Measurements from ENCODE around the gene SBK2.

Gene SBK2

DNA sequence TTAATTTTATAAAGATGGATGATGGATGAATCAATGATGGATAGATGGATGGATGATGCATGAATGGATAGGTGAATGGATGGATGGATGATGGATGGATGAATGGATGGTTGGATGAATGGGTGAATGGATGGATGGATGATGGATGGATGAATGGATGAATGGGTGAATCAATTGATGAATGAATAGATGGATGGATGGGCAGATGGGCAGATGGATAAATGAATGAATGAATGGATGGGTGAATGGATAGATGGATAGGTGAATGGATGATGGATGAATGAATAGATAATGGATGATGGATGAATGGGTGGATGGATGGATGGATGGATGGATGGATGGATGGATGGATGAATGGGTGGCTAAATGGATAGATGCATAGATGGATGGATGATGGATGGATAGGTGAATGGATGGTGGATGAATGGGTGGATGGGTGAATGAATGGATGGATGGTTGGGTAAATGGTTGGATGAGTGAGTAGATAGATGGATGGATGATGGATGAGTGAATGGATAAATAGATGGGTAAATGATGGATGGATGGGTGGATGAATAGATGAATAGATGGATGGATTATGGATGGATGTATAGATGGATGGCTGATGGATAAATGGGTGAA, 30.9 kb upstream of the SBK2 start:
- TF ChIP-seq, protein P1, sequence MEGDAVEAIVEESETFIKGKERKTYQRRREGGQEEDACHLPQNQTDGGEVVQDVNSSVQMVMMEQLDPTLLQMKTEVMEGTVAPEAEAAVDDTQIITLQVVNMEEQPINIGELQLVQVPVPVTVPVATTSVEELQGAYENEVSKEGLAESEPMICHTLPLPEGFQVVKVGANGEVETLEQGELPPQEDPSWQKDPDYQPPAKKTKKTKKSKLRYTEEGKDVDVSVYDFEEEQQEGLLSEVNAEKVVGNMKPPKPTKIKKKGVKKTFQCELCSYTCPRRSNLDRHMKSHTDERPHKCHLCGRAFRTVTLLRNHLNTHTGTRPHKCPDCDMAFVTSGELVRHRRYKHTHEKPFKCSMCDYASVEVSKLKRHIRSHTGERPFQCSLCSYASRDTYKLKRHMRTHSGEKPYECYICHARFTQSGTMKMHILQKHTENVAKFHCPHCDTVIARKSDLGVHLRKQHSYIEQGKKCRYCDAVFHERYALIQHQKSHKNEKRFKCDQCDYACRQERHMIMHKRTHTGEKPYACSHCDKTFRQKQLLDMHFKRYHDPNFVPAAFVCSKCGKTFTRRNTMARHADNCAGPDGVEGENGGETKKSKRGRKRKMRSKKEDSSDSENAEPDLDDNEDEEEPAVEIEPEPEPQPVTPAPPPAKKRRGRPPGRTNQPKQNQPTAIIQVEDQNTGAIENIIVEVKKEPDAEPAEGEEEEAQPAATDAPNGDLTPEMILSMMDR (IDR thresholded peaks at IDR 0.05; ENCODE audit: low read depth, low read length): no peak
- no peak for TF ChIP-seq MYC (IDR thresholded peaks at IDR 0.05; ENCODE audit: low read depth, low read length)
- TF ChIP-seq, protein P2, sequence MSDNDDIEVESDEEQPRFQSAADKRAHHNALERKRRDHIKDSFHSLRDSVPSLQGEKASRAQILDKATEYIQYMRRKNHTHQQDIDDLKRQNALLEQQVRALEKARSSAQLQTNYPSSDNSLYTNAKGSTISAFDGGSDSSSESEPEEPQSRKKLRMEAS (IDR thresholded peaks at IDR 0.05; ENCODE audit: low read depth, low read length): no peak
- no peak for TF ChIP-seq POLR2A (IDR thresholded peaks at IDR 0.05; ENCODE audit: extremely low read depth, insufficient read length)
- no peak for DNase-seq (ENCODE audit: low read depth)

DNA sequence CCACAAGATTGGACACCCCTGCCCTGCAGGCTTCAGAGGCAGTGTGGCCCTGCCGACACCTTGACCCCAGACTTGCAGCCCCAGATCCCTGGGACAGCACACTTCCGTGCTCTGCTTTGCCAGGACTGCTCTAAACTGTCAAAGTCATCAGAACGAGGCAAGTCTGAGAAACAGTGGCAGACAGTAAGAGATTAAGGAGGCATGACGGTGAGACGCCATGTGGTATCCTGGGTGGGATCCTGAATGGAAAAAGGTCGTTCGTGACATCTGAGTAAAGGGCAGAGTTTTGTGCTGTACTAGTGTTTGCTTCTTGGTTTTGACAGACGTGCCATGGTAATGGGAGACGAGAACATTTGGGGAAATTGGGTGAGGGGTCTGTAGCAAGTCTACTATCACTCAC, 29.9 kb upstream of the SBK2 start:
- no peak overlapping the region for H3K4me3 ChIP-seq (ENCODE audit: low read depth, low read length)
- TF ChIP-seq MYC (IDR thresholded peaks at IDR 0.05; ENCODE audit: low read depth, low read length): no peak
- no peak for DNase-seq (ENCODE audit: low read depth)

More for the DNA sequence above, 30.9 kb upstream of the SBK2 start:
- no peak overlapping the region for H3K4me3 ChIP-seq (ENCODE audit: low read depth, low read length)

DNA sequence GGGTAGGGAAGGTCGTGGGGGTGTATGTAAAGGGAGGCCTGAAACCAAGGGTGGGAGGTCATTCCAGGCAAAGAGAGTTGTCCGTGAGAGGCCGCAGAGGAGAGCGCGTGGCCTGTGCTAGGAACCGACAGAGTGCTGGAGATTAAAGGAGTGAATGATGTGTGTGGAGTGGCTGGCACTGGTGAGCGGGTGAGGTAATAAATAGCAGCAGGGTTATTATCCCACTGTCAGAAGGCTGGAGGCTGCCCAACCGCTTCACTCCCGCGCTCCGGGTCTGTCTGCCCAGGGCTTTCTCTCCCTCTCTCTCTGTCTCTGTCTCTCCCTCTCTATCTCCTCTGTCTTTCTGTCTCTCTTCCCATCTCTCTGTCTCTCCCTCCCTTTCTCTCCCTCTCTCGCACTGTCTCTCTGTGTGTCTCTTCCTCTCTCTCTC, 26.3 kb upstream of the SBK2 start:
- no peak for DNase-seq (ENCODE audit: low read depth)
- H3K4me3 ChIP-seq (ENCODE audit: low read depth, low read length): no peak overlapping the region
- TF ChIP-seq, protein P1 (IDR thresholded peaks at IDR 0.05; ENCODE audit: low read depth, low read length): no peak
- no peak for TF ChIP-seq MYC (IDR thresholded peaks at IDR 0.05; ENCODE audit: low read depth, low read length)

DNA sequence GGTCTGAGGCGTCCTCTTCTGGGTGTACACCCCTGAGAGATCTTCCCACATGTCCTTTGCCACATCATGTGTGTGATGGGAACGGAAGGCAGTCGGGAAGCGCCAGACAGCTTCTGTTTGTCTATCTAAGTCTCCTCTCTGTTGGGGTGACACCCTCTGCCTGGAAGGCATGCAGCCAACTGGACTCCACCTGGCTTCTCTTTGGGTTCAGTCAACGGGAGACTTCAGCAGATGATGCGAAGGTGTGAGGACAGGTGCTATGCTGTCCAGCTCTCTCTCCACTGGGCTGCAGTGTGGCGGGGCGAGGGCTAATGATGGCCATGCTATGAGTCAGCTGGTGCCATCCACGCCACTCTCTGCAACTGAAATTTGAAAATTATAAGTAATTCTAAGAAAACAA, 22.8 kb upstream of the SBK2 start:
- no peak for DNase-seq (ENCODE audit: low read depth)
- TF ChIP-seq, protein P2 (IDR thresholded peaks at IDR 0.05; ENCODE audit: low read depth, low read length): no peak
- TF ChIP-seq, protein P1 (IDR thresholded peaks at IDR 0.05; ENCODE audit: low read depth, low read length): no peak
- TF ChIP-seq POLR2A (IDR thresholded peaks at IDR 0.05; ENCODE audit: extremely low read depth, insufficient read length) (no peak), MYC (IDR thresholded peaks at IDR 0.05; ENCODE audit: low read depth, low read length) (no peak)
- H3K4me3 ChIP-seq (ENCODE audit: low read depth, low read length): no peak overlapping the region

DNA sequence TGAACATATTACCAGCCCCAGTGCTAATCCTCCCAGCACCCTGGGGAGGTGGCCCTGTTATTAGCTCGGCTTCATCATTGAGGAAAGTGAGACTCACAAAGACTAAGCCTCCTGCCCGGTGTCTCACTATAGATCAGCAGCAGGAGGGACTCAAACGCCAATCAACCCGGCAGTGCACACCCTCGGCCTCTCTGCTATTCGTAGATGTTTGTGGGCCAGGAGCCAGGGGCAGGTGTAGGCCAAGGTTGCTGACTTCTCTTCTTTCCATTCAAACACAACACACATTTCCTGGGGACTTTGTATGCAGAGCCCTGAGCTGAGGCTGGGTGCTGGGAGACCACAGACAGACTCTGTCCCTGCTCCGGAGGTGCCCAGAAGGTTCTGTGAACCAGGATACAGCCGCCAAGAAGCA, 17.8 kb upstream of the SBK2 start:
- TF ChIP-seq MYC (IDR thresholded peaks at IDR 0.05; ENCODE audit: low read depth, low read length): no peak
- no peak for TF ChIP-seq POLR2A (IDR thresholded peaks at IDR 0.05; ENCODE audit: extremely low read depth, insufficient read length)
- TF ChIP-seq, protein P1 (IDR thresholded peaks at IDR 0.05; ENCODE audit: low read depth, low read length): no peak
- TF ChIP-seq, protein P2 (IDR thresholded peaks at IDR 0.05; ENCODE audit: low read depth, low read length): no peak
- DNase-seq (ENCODE audit: low read depth): no peak

DNA sequence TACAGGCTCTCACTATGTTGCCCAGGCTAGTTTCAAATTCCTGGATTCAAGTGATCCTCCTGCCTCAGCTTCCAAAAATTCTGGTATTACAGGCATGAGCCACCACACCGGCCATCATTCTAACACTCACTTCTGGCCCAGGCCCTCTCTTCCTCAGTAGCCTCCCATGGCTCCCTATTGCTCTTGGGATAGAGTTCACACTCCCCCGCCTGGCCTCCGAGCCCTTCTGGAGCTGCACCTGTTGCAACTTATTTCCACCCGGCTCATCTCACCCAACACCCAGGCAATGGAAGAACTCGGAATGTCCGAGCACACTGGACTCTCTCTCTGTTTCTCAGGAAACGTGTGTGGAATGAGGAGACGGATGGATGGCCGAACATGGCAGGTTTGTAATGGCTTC, 17.4 kb upstream of the SBK2 start:
- H3K4me3 ChIP-seq (ENCODE audit: low read depth, low read length): no peak overlapping the region
- TF ChIP-seq, protein P2 (IDR thresholded peaks at IDR 0.05; ENCODE audit: low read depth, low read length): no peak
- TF ChIP-seq POLR2A (IDR thresholded peaks at IDR 0.05; ENCODE audit: extremely low read depth, insufficient read length) (no peak), MYC (IDR thresholded peaks at IDR 0.05; ENCODE audit: low read depth, low read length) (no peak)
- TF ChIP-seq, protein P1 (IDR thresholded peaks at IDR 0.05; ENCODE audit: low read depth, low read length): no peak
- no peak for DNase-seq (ENCODE audit: low read depth)

More for the DNA sequence above, 17.8 kb upstream of the SBK2 start:
- H3K4me3 ChIP-seq (ENCODE audit: low read depth, low read length): no peak overlapping the region

Data from NB4 (cell line).